ENCODE results near the gene SASH1.

GRCh38 chr6:148316308-148316707 lies 26.3 kb upstream of the SASH1 start:
- TF ChIP-seq CTCF (conservative IDR thresholded peaks at IDR 0.05 in 1 of 2, IDR thresholded peaks at IDR 0.05 in 1 of 2; ENCODE audit: extremely low read depth in 1 of 2, insufficient read depth in 1 of 2, low read depth in 1 of 2, low read length in 2 of 2) (no peak), EZH2 (IDR thresholded peaks at IDR 0.05; ENCODE audit: borderline replicate concordance, low read length) (no peak)

Measured in mammary epithelial cell (primary cell).